GM12878 (cell line): ENCODE results near the gene CD14. TPM values are rescaled to one million over a fixed set of nuclear protein-coding genes. Genes with fewer than 3 reads are reported as not detected.

ENCODE experiments used
- ATAC-seq: fragments of 200-7000 bp; cut with Tn5 transposase; 3 replicates; pipeline ENCODE4 v1.9.1; 2020; ENCODE audit warnings: mild to moderate bottlenecking, moderate library complexity
- BruUV-seq: library from RNA; stranded (reverse); fragments of 400-500 nt; replicated peaks from 2 replicates; lab custom pipeline; 2021; lab: Mats Ljungman, UMichigan
- CTCF ChIA-PET: fragments of 300-600 bp; sonication (Branson Sonifier 250); formaldehyde crosslinking; extraction: SDS; loops from one replicate; lab custom pipeline; 2021; ENCODE audit warnings: inconsistent platforms; lab: Yijun Ruan, JAX
- POLR2A ChIA-PET: fragments of 350-600 bp; formaldehyde crosslinking; extraction: SDS; loops from one replicate; lab custom pipeline; 2021; ENCODE audit warnings: inconsistent platforms; lab: Charles Lee
- RAD21 ChIA-PET: fragments of 300-600 bp; sonication (Branson Sonifier 250); formaldehyde crosslinking; loops from one replicate; lab custom pipeline; 2023; ENCODE audit warnings: antibody characterized with exemption; ENCODE audit not compliant: unreplicated experiment; lab: Charles Lee
- SMC1A ChIA-PET: fragments of 300-600 bp; sonication (Branson Sonifier 250); formaldehyde crosslinking; loops from one replicate; lab custom pipeline; 2023; ENCODE audit not compliant: unreplicated experiment, uncharacterized antibody; lab: Charles Lee
- DNase-seq: peaks from one replicate; pipeline ENCODE4 v3.0.0-alpha.2; 2011; ENCODE audit warnings: low read depth, low spot score
- FAIRE-seq: peaks from 3 replicates; lab custom pipeline; 2011; peaks lifted over from hg19 to GRCh38; lab: Jason Lieb, UNC
- H2AFZ ChIP-seq: 2 replicates; pipeline ENCODE4 v1.6.0; 2011; ENCODE audit warnings: low read depth, low read length, control low read depth; ENCODE audit not compliant: control insufficient read depth
- H3K27ac ChIP-seq: 2 replicates; pipeline ENCODE4 v1.5.1; 2011; ENCODE audit warnings: control low read depth; ENCODE audit not compliant: control insufficient read depth, insufficient read depth
- H3K27me3 ChIP-seq, 2 experiments: replicated peaks in 1 of 2; 2 replicates each; pipeline versions ENCODE4 v1.6.0 to v1.6.1; 2011; ENCODE audit warnings: low read length in 1 of 2; ENCODE audit not compliant: control insufficient read depth in 2 of 2, insufficient read depth in 2 of 2
- H3K36me3 ChIP-seq, 2 experiments: 2 replicates each; pipeline ENCODE4 v1.5.1; 2011; ENCODE audit warnings: low read length in 1 of 2; ENCODE audit not compliant: control insufficient read depth in 2 of 2, insufficient read depth in 2 of 2
- H3K4me1 ChIP-seq: 2 replicates; pipeline ENCODE4 v1.6.1; 2011; ENCODE audit warnings: mild to moderate bottlenecking, low read length, moderate library complexity, mixed read lengths; ENCODE audit not compliant: control insufficient read depth, insufficient read depth
- H3K4me2 ChIP-seq: 2 replicates; pipeline ENCODE4 v1.6.0; 2011; ENCODE audit warnings: control low read depth; ENCODE audit not compliant: control insufficient read depth, insufficient read depth
- H3K4me3 ChIP-seq: fragments of 200-600 bp; sonication (generic); 2 replicates; pipeline ENCODE4 v1.5.1; 2016
- H3K79me2 ChIP-seq: 2 replicates; pipeline ENCODE4 v1.6.0; 2011; ENCODE audit warnings: low read length; ENCODE audit not compliant: control insufficient read depth, insufficient read depth
- H3K9ac ChIP-seq: 2 replicates; pipeline ENCODE4 v1.8.0; 2011; ENCODE audit warnings: low read length, control low read depth, mixed read lengths; ENCODE audit not compliant: control insufficient read depth, insufficient read depth
- H3K9me3 ChIP-seq: replicated peaks from 3 replicates; pipeline ENCODE4 v1.5.1; 2011; ENCODE audit warnings: mild to moderate bottlenecking, low read length; ENCODE audit not compliant: control insufficient read depth, insufficient read depth
- H4K20me1 ChIP-seq: 2 replicates; pipeline ENCODE4 v1.6.0; 2011; ENCODE audit not compliant: control insufficient read depth, insufficient read depth
- CEBPZ ChIP-seq: fragments of 150-350 bp; IDR thresholded peaks from 2 replicates; pipeline ENCODE4 v1.6.1; 2016; ENCODE audit warnings: low read depth, low read length
- EGR1 ChIP-seq, 2 experiments: IDR thresholded peaks; 1 replicate in 1 of 2; 2 replicates in 1 of 2; pipeline ENCODE4 v1.6.1; 2011 to 2012; ENCODE audit warnings: low read depth in 2 of 2, low read length in 2 of 2, borderline replicate concordance in 1 of 2, mild to moderate bottlenecking in 1 of 2, moderate library complexity in 1 of 2
- JUND ChIP-seq: IDR thresholded peaks from 2 replicates; pipeline ENCODE4 v1.6.1; 2012; ENCODE audit warnings: low read depth, mild to moderate bottlenecking, low read length, improper control_type of control experiment, moderate library complexity
- MEF2A ChIP-seq: IDR thresholded peaks from 2 replicates; pipeline ENCODE4 v1.6.1; 2011; ENCODE audit warnings: low read depth, mild to moderate bottlenecking, low read length, moderate library complexity; ENCODE audit not compliant: insufficient read depth
- RBBP5 ChIP-seq: fragments of 200-600 bp; sonication (generic); conservative IDR thresholded peaks from 2 replicates; pipeline ENCODE4 v1.6.1; 2016
- SREBF1 ChIP-seq: IDR thresholded peaks from 2 replicates; pipeline ENCODE4 v1.6.1; 2012; ENCODE audit warnings: mild to moderate bottlenecking, low read length
- STAT1 ChIP-seq: fragments of 450-650 bp; conservative IDR thresholded peaks from 2 replicates; pipeline ENCODE4 v1.6.1; 2014; ENCODE audit warnings: antibody characterized with exemption, mild to moderate bottlenecking
- ZNF24 ChIP-seq: fragments of 450-650 bp; IDR thresholded peaks from 2 replicates; pipeline ENCODE4 v1.6.1; 2017; ENCODE audit warnings: antibody characterized with exemption, mild to moderate bottlenecking
- ZNF622 ChIP-seq: fragments of 450-650 bp; IDR thresholded peaks from 2 replicates; pipeline ENCODE4 v1.6.1; 2017; ENCODE audit warnings: mild to moderate bottlenecking, inconsistent platforms
- WGBS: methylation state at CpG from one replicate; pipeline ENCODE4 v1.1.6; 2016; ENCODE audit warnings: low lambda C conversion rate; ENCODE audit not compliant: insufficient replicate concordance, insufficient coverage; ENCODE audit errors: missing lambda C conversion rate; 5-methylcytosine and 5-hydroxymethylcytosine counted together
- in situ Hi-C: fragments of 300-500 bp; cut with MboI; formaldehyde crosslinking; loops from 9 replicates; pipeline ENCODE4 v1.14.3; 2018; ENCODE audit warnings: mixed read lengths
- intact Hi-C: fragments of 100-400 bp; cut with micrococcal nuclease; formaldehyde crosslinking; loops from one replicate; pipeline ENCODE4 v1.14.2; 2022; ENCODE audit not compliant: unreplicated experiment
- polyA plus RNA-seq, 11 experiments: library from polyadenylated mRNA; depleted of rRNA in 4 of 11; unstranded in 6 of 11; stranded (reverse) in 5 of 11; fragments of >200 nt; fragmentation: Nextera tagmentation in 4 of 11; fragmentation: Illumina TruSeq in 1 of 11; extraction: Ambion mirVana in 4 of 11; extraction: Trizol in 1 of 11; gene quantifications; 1 replicate in 1 of 11; 2 replicates in 10 of 11; pipeline versions ENCODE4 v1.2.1 to v1.2.3, GENCODE V29; 2011 to 2016; ENCODE audit warnings: inconsistent platforms in 2 of 11, missing spikeins in 2 of 11, low read depth in 1 of 11
- total RNA-seq, 4 experiments: library from RNA; depleted of rRNA in 3 of 4; stranded (reverse); fragments of >200 nt in 3 of 4; fragmentation: Illumina TruSeq in 1 of 4; extraction: Trizol in 1 of 4; gene quantifications; 2 replicates each; pipeline versions ENCODE4 v1.2.1 to v1.2.3, GENCODE V29; 2013 to 2021

Gene CD14
- total and polyA plus RNA-seq, 10 of the 15 experiments (the other 5 are each of a cell fraction or from before 2014, with no cell fraction given): 0.09 to 0.72 (median 0.18) TPM; not detected in 5

- no peaks in the 10 kb centered on the region for H4K20me1 ChIP-seq
- H3K4me2 ChIP-seq: no peak overlapping the region
- no peak overlapping the region for H3K9ac ChIP-seq
- in situ Hi-C loops: no loop called here
- CTCF ChIA-PET: interaction anchor here (0.6 to 2.1 kb wide), 2 partner anchors 258 to 323 kb away, joined by 3 to 7 read pairs; no protein-coding TSS in a partner anchor
- H3K79me2 ChIP-seq: no peaks in the 10 kb centered on the region
- H3K9me3 ChIP-seq: peaks cover 1% of the 10 kb centered on the region; the same call in 1 of the 3 replicates
- no peak for TF ChIP-seq SREBF1
- no peak for TF ChIP-seq ZNF622
- TF ChIP-seq CEBPZ: no peak
- TF ChIP-seq MEF2A: no peak
- no peak for TF ChIP-seq RBBP5
- TF ChIP-seq ZNF24: no peak
- no peak for TF ChIP-seq STAT1
- TF ChIP-seq EGR1 (IDR thresholded peaks at IDR 0.05; ENCODE audit: borderline replicate concordance in 1 of 2, low read depth in 2 of 2, low read length in 2 of 2): no peak
- no peak for TF ChIP-seq JUND
- H3K27me3 ChIP-seq: peaks cover 3 to 4% of the 10 kb centered on the region in 2 experiments; a peak in 2 of 4 replicates
- WGBS: 50% methylated on average over 2 of the region's 2 CpGs
- FAIRE-seq (no peak), DNase-seq (no peak), ATAC-seq (no peak)
- no peaks in the 10 kb centered on the region for H3K36me3 ChIP-seq
- BruUV-seq: no TSS peak
- SMC1A ChIA-PET: interaction anchor here (1.2 kb wide), 1 partner anchor 257 kb away, joined by 3 read pairs; no protein-coding TSS in a partner anchor
- no peak overlapping the region for H3K27ac ChIP-seq
- H3K4me3 ChIP-seq: no peak overlapping the region
- H2AFZ ChIP-seq: no peak overlapping the region
- POLR2A ChIA-PET: no interaction called here
- H3K4me1 ChIP-seq: peaks cover 13% of the 10 kb centered on the region
- RAD21 ChIA-PET: no interaction called here
- intact Hi-C loops: no loop called here
Measured at GRCh38 chr5:140630292-140631035, 2.5 kb downstream of the CD14 start.
